Daoy (cell line): Measurements from ENCODE around the gene SPECC1L. TPM values are rescaled to one million over a fixed set of nuclear protein-coding genes. Genes with fewer than 3 reads are reported as not detected.

Experiments used
- DNase-seq: peaks from one replicate; pipeline ENCODE4 v3.0.0-alpha.2; 2015; ENCODE audit warnings: low read depth
- total RNA-seq: library from RNA; depleted of rRNA; stranded (reverse); fragments of >200 nt; shearing (Covaris generic); gene quantifications from 2 replicates; pipeline ENCODE4 v1.2.3, GENCODE V29; 2014

Gene SPECC1L
- total RNA-seq, 1 experiment from 2014 or later = 21.9 TPM

- DNase-seq = no peak
These were observed 91.5 kb downstream of the SPECC1L start for GRCh38 chr22:24361976-24362646.

DNA sequence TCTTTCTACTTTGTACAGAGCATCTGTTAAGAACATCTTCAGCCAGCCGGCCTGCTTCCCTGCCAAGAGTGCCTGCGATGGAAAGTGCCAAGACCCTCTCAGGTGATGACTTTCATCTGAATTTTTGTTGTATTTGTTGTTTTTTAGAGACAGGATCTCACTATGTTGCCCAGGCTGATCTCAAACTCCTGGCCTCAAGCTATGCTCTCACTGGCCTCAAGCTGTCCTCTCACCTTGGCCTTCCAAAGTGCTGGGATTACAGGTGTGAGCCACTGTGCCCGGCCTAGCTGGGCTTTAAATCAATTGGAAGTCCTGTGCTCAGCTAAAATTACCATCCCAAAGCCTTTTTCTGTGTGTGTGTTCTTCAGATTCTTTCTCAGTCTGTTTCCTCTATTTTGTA is 92.6 kb downstream of the SPECC1L start:
- DNase-seq = no peak

DNA sequence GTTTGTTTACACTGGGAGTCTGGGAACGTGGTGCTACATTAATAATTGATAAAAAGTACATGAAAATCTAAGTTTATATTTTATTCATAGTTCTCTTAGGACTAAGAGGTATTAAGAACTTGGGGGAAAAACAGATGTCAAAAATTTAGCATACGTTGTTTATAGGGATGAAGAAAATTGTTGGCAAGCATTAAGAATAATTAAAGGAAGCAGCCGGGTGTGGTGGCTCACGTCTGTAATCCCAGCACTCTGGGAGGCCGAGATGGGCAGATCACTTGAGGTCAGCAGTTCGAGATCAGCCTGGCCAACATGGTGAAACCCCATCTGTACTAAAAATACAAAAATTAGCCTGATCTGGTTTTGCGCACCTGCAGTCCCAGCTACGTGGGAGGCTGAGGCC is 96.1 kb downstream of the SPECC1L start:
- DNase-seq = no peak

- DNase-seq = no peak
These were observed 97.2 kb downstream of the SPECC1L start for GRCh38 chr22:24367841-24368240.

DNA sequence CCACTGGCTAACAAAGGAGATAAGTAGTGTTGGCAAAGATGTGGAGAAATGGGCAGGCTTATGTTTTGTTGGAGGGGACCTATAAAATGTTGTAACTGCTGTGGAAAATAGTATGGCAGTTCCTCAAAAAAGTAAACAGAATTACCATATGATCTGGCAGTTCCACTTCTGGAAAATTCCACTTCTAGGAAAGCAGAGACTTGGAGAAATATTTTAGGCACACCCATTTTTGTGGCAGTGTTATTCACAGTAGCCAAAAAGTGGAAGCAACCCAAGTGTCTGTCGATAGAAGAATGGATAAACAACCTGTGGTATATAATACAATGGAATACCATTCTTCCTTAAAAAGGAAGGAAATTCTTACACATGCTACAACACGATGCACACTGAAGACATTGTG is 99.8 kb downstream of the SPECC1L start:
- no peak for DNase-seq

DNA sequence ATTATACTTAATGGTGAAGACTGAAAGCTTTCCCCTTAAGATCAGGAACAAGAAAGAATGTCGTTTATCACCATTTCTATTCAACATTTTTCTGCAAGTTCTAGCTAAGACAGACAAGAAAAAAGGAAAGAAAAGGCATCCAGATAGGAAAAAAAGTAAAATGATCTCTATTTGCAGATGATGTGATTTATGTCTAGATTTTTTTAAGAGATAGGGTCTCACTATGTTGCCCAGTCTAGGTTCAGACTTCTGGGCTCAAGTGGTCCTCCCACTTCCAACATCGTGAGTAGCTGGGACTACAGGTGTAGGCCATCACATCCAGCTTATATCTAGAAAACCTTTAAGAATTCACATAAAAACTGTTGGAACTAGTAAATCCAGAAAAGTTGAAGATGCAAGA is 105.4 kb downstream of the SPECC1L start:
- DNase-seq = no peak

DNA sequence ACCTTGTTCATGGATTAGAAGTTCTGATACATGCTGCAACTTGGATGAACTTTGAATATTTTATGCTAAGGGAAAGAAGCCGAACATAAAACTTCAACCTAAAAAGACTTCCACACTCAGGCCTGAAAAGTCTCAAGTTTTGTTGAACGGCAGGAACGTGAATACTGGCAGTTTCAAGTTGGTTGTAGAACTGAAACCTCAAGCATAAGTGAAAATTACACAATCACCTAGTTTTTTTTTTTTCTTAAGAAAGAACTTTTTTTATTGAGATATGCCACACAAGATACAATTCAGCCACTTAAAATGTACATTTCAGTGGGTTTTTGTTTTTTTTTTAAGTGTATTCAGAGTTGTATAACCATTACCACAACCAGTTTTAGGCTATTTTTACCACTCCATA is 106.0 kb downstream of the SPECC1L start:
- no peak for DNase-seq

GRCh38 chr22:24379536-24379935 is 108.9 kb downstream of the SPECC1L start:
- DNase-seq = no peak

DNA sequence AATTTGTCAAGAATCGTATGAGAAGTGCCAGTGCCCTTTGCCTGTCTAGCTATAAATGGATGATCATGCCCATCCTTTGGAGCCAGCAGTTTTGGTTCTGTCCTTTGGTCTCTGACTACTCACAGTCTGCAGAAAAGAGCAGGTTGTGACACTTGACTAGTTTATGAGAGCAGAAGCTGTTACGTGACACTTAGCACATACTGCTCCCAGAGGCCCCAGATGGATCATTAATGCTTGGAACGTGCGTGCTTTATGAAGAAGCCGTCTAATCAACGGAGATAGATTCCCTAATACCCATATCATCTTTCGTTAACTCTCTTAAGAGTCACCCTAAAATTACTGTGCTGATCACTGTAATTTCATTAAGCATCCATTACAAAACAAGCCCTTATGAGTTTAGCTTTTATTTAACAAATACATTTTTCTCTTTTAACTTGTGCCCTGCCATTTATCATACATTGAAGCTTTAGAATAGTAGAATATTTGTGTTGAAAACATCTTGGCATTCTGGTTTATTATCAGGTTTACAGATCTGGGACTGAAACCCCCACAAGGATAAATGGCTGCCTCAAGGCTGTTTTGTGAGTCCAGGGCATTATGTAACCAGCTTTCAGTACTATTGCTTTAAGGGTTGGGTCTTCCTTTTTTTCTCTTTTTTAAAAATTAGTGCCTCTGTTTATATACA is 109.7 kb downstream of the SPECC1L start:
- no peak for DNase-seq

DNA sequence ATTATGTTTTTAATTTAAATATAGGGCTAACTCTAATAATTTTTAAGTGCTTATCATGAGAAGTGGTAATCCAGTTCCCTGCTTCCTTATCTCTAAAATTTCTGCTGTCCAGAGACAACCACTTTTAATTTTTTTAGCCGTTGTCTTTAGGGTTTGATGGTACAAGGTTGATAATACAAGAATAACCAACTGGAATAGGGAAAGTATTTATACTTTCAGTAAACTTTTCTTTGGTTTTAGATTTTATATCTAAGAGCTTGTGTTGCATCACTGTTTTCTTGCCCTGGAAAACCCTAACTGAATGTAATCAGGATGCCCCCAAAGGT is 110.2 kb downstream of the SPECC1L start:
- no peak for DNase-seq

DNA sequence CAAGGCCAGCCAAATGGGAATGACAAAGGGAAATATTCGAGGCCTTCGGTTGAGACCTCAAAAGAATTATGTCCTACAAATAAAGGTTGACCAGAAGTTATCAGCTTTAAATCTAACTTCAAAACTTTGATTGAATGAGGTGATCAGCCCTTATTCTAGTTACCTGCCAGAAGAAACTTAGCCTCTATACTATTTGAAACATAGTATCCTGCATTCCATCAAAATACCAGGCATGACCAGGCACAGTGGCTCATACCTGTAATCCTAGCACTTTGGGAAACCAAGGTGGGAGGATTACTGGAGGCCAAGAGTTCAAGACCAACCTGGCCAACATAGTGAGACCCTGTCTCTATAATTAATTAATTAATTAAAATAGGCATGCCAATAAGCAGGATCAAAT is 112.4 kb downstream of the SPECC1L start:
- no peak for DNase-seq

DNA sequence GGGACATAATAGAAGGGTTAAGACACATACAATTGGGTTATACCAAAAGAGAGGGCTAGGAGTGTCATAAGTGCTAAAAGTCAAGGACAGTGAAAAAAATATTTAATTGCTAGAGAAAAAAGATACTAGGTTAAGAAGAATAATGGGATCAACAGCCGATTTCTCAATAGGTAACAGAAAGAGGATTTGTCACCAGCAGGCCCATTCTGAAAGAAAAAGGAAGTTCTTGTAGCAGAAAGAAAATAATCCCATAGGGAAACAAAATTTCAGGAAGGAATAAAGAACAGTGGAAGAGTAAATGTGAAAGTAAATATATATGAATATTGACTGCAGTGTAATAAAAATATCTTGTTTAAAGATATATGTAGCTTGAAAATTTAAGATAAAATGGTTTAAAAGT is 113.5 kb downstream of the SPECC1L start:
- no peak for DNase-seq

DNA sequence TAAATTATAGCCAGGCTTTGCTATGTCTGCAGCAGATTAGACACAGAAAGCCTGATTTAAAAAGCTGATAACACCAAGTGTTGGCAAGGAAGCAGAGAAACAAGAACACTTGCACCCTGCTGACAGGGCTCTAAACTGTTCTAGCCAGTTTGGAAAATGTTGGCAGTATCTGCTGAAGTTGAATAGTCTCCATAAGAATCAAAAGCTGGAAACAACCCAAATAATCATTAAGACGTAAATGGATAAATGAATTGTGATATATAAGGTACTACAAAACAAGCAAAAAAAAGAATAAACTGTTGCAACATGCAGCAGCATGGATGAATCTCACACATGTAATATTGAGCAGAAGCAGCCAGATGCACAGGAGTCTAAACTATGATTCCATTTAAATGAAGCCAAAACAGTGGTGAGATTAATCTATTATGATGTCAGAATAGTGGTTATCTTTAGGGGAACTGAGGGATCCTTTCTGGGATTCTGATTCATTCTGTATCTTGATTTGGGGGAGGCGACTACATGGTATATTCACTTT is 116.4 kb downstream of the SPECC1L start:
- no peak for DNase-seq

DNA sequence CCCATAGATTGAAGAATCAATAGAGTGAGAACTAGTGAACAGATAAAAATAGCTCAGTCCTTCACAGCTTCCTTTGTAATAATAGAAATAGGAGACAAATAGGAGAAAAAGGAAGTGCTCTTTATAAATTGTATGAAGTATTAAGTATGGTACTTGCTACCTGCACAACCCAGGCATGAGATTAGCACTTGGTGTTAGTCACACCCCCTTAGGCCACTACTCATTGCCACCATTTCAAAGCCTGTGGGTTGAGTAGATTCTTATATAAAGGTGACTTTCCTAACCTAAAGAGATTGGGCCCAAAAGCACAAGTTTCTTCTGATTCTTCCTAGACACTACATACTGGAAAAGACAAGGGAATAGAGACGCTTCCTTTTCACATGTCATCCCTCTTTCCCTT is 119.0 kb downstream of the SPECC1L start:
- no peak for DNase-seq

DNA sequence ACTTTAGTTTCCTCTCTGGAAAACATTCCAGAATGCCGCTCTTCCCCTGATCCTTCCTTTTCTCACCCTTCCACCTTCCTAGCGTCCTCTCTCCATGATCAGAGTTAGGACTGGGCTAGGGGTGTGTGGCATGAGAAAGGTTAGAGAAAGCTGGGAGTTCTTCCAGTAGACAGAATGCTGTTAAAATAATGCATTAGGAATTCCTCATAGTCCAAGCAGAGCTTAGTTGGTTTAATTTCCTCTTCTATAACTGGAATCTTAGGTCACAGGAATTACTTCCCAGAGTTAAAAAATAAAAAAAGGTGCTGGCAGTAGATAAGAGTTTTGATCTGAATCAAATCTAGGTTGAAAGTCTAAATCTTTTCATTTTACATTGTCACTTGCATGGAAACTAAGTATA is 119.5 kb downstream of the SPECC1L start:
- DNase-seq = no peak

GRCh38 chr22:24390576-24390975 is 119.9 kb downstream of the SPECC1L start:
- DNase-seq = no peak

GRCh38 chr22:24391836-24392217 is 121.2 kb downstream of the SPECC1L start:
- no peak for DNase-seq

DNA sequence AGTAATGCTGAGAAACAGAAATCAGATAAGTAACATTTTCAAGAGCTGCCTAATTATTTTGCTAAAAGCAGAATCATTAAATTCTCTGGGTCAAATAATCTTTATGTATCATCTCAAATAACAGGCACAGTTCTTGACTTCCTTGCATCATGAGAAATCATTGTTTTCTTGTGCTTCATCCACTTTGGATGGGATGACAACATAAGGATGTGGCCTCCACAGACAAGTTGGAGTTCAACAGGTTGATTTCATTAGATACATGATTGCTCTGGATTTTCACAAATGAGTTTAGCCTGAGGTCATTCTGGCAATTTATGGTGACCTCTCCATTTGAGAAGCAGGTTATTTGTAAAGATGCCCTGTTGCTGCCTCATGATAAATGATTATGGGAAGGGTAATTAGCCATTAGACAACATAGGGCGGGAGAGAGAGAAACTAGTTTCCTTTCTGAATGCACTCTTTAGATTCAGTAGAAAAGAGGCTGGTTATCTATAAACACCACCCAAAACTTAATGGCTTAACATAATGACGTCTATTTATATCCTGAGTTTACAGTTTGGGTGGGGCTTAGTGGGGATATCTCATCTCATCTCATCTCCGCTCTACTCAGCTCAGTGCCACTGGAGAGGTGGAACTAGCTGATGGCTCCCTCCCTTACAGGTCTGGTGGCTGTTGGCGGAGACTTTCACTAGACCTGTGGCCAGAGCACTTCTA is 121.7 kb downstream of the SPECC1L start:
- no peak for DNase-seq

DNA sequence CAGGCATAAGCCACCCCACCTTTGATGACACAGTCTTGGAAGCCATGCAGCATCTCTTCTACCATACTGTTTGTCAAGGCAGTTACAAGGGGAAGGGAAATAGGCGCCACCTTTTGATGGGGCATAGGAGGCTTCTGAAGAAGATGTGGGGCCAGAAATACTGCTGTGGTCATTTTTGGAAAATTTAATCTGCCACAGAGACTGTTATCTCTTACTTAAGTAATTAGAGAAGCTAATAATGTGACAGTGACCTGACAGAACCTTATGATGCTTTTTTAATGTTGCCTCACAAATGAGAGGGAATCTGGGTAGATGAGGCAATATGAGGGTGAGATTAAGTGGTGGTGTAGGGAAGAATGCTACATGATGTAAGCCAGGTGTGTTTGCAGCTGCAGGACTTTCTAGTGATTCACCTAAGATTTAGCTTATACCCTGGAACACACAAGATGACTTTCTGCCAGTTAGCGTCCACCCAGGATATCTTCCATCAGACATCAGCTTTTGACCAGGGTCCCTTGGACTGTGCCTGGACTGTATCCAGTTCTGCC is 122.5 kb downstream of the SPECC1L start:
- no peak for DNase-seq

- DNase-seq = no peak
These were observed 123.2 kb downstream of the SPECC1L start for GRCh38 chr22:24393848-24394247.

GRCh38 chr22:24394254-24394653 is 123.6 kb downstream of the SPECC1L start:
- DNase-seq = no peak

- no peak for DNase-seq
These were observed 127.8 kb downstream of the SPECC1L start for GRCh38 chr22:24398409-24398808.
